SW 1271 (cell line): ENCODE results near the gene PCDHB2.
"Not testable (repeated sequence)": the region's sequence is repeated elsewhere in the genome, so short reads cannot be mapped to it uniquely, and the experiment has no call there.

Source experiments
- DNase-seq, 2 experiments: peaks; one replicate each; lab custom pipeline; 2025; lab: John Stamatoyannopoulos, UW

Gene PCDHB2

DNA sequence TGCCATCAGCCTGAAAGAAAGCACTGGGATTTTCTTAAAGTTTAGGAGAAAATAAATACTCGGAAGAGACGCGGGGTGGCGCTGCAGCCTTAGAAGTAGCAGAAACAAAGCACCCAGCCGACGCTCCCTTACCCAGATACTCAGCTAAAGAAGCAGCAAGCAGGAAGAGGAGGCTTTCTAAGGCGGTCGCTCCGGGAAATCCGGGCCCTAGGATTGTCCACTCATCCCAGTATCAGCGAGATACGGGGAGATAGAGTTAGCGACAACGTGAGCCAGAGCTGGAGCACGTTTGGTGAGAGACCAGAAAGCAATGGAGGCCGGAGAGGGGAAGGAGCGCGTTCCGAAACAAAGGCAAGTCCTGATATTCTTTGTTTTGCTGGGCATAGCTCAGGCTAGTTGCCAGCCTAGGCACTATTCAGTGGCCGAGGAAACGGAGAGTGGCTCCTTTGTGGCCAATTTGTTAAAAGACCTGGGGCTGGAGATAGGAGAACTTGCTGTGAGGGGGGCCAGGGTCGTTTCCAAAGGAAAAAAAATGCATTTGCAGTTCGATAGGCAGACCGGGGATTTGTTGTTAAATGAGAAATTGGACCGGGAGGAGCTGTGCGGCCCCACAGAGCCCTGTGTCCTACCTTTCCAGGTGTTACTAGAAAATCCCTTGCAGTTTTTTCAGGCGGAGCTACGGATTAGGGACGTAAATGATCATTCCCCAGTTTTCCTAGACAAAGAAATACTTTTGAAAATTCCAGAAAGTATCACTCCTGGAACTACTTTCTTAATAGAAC lies at the start of gene PCDHB2:
PCDHB2 (plus strand) TSS at position 135 of the 782 bp plus-strand sequence; CDS start at position 311, 176 bp downstream.
- DNase-seq = no peak

GRCh38 chr5:141050622-141051520 lies 43.5 kb upstream of the PCDHB2 start, which contains the start of gene PCDHB1:
PCDHB1 (plus strand) TSS chr5:141051374; CDS start chr5:141051471, 97 bp downstream.
- no peak for DNase-seq

GRCh38 chr5:141051521-141051866 lies 42.9 kb upstream of the PCDHB2 start:
- no peak for DNase-seq

DNA sequence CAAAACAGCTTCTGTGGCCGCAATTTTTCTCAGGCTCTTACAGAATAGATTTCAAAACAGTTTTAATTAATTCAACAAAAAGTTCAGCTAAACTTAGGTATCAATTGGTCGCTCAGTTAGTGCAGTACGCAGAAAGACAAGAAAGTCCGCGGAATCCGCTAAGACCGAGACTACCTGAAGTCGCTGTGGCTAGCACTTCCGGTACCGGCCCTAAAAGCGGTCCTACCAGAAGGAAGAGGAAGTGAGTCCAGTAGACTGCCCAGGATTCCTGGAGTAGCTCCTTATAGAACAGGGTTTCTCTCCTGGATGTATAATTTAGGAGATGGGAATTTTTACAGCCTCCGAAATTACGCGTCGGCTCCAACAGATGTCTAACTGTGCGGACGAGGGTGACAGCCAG lies 16.6 kb upstream of the PCDHB2 start:
- DNase-seq = no peak

DNA sequence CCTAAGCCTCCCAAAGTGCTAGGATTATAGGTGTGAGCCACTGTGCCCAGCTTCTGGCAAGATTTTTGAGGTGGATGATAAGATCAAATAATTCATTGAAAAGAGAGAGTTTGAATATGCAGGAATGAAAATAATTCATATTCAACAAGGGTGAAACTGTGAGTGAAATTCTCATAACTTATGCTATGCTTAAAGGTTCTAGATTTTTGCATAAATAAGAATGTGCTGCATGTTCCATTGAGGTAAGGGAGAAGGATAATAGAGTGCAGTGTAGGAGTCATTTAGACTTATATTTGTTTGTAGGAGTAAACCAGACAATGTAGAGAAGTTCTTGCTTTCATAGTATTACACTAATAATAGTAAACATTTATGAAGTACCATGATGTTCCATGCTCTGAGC lies 12.2 kb upstream of the PCDHB2 start:
- DNase-seq = no peak

GRCh38 chr5:141084487-141084989 lies 9.9 kb upstream of the PCDHB2 start:
- peak; percentile 48 to 78 for DNase-seq

GRCh38 chr5:141095263-141095641 lies 837 bp downstream of the PCDHB2 start:
- DNase-seq = no peak

DNA sequence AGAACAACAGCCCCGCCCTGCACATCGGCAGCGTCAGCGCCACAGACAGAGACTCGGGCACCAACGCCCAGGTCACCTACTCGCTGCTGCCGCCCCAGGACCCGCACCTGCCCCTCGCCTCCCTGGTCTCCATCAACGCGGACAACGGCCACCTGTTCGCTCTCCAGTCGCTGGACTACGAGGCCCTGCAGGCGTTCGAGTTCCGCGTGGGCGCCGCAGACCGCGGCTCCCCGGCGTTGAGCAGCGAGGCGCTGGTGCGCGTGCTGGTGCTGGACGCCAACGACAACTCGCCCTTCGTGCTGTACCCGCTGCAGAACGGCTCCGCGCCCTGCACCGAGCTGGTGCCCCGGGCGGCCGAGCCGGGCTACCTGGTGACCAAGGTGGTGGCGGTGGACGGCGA lies 1.8 kb downstream of the PCDHB2 start:
- not testable (repeated sequence) for DNase-seq

- DNase-seq = not testable (repeated sequence)
These were observed 2.2 kb downstream of the PCDHB2 start for GRCh38 chr5:141096586-141096985.

- DNase-seq = no peak
These were observed 5.9 kb downstream of the PCDHB2 start, which contains the start of gene PCDHB3 for GRCh38 chr5:141100243-141100805. PCDHB3 (plus strand) TSS chr5:141100473; CDS start chr5:141100650, 177 bp downstream.

DNA sequence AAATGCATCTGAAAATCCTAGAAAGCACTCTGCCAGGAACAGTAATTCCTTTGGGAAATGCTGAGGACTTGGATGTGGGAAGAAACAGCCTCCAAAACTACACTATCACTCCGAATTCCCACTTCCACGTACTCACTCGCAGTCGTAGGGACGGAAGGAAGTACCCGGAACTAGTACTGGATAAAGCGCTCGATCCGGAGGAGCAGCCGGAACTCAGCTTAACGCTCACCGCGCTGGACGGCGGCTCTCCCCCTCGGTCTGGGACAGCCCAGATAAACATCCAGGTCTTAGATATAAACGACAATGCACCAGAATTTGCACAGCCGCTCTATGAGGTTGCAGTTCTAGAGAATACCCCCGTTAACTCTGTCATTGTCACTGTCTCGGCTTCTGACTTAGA lies 6.6 kb downstream of the PCDHB2 start:
- no peak for DNase-seq

- not testable (repeated sequence) for DNase-seq
These were observed 7.7 kb downstream of the PCDHB2 start for GRCh38 chr5:141102070-141102469.

GRCh38 chr5:141102471-141102870 lies 8.1 kb downstream of the PCDHB2 start:
- DNase-seq = not testable (repeated sequence)

DNA sequence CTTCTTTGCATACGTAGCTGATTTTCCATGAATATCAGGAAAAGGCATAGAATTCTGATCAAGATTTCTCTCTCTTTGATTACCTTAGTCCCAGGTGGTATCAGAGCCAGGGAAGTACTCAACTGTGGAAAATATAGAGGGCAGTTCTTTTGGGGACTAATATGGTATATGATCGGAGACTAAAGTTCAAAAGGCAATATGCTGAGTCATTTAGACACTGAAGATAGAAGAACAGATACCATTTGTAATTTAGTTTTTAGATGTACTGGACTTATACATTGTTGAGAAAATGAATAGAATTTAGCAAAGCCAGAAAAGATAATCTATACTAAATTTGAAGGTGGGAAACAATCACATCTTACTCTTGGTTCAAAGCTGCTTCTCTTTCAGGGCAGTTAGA lies 10.9 kb downstream of the PCDHB2 start:
- DNase-seq = no peak

GRCh38 chr5:141119250-141119649 lies 24.8 kb downstream of the PCDHB2 start:
- no peak for DNase-seq

DNA sequence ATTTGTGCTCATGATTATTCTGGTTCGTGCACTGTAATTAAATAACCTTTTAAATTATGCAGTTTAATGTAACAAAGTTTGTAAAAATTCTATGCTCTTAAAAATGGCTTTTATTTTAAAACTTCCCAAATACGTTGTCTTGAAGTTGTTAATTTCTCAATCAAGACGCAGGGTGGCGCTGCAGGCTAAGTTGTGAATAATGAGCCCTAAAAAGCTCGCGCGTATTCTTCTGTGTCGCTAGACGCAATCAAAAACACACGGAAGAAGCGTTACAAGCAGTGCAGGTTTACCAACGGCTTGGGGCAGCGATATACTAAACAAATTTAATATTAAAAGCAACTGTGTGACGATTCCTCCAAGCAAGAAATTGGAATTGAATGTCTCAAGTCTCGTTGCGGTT lies 27.1 kb downstream of the PCDHB2 start, which contains the start of gene PCDHB4:
PCDHB4 (plus strand) TSS at position 256 of the 400 bp plus-strand sequence. CDS start 181 bp downstream, outside the sequence.
- no peak for DNase-seq

DNA sequence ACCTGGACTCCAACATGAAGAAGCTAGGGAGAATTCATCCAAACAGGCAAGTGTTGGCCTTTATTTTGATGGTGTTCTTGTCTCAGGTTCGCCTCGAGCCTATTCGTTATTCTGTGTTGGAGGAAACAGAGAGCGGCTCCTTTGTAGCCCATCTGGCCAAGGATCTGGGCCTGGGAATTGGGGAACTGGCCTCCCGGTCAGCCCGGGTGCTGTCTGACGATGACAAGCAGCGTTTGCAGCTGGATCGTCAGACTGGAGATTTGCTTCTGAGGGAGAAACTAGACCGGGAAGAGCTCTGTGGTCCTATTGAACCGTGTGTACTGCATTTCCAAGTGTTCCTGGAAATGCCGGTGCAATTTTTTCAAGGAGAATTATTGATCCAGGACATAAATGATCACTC lies 27.6 kb downstream of the PCDHB2 start:
- DNase-seq = no peak

DNA sequence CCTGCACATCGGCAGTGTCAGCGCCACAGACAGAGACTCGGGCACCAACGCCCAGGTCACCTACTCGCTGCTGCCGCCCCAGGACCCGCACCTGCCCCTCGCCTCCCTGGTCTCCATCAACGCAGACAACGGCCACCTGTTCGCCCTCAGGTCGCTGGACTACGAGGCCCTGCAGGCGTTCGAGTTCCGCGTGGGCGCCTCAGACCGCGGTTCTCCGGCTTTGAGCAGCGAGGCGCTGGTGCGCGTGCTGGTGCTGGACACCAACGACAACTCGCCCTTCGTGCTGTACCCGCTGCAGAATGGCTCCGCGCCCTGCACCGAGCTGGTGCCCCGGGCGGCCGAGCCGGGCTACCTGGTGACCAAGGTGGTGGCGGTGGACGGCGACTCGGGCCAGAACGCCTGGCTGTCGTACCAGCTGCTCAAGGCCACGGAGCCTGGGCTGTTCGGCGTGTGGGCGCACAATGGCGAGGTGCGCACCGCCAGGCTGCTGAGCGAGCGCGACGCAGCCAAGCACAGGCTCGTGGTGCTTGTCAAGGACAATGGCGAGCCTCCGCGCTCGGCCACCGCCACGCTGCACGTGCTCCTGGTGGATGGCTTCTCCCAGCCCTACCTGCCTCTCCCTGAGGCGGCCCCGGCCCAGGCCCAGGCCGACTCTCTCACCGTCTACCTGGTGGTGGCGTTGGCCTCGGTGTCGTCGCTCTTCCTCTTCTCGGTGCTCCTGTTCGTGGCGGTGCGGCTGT lies 29.2 kb downstream of the PCDHB2 start:
- not testable (repeated sequence) for DNase-seq

DNA sequence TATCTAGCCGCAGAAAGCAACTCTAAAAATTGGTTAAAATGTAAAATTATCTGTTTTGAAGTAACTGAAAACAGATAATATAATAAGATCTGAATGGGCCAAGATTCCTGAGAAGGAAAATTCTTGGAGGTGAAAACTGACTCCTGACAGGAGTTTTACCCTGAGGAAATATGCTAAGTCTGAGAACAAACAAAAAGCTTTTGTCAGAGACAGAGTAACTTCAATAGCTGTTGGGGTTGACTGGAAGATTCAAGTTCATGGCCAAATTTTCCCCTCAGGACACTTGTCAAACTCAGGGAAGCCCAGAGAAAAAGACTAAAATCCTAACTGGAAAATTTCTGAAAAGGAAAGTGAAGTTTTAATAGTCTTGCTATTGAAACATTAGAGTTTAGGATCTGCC lies 32.9 kb downstream of the PCDHB2 start:
- DNase-seq = no peak

- DNase-seq = peak in 1 of 2 experiments; percentile 15
These were observed 40.8 kb downstream of the PCDHB2 start, which contains the start of gene PCDHB5 for GRCh38 chr5:141135030-141135717. PCDHB5 (plus strand) TSS chr5:141135206; CDS start chr5:141135435, 229 bp downstream.
